Measurements from ENCODE around the gene RMND1. TPM values are rescaled to one million over a fixed set of nuclear protein-coding genes. Genes with fewer than 3 reads are reported as not detected.

The RMND1 gene
- total RNA-seq, 2 donors from 2014 or later, result 17.1 to 22.9 TPM

- no peak overlapping the region for H3K4me3 ChIP-seq
- H3K9me3 ChIP-seq, result no peaks in the 10 kb centered on the region
- no peak for TF ChIP-seq POLR2AphosphoS5 (IDR thresholded peaks at IDR 0.05)
- no peak for TF ChIP-seq CTCF (IDR thresholded peaks at IDR 0.05)
- no peak for TF ChIP-seq POLR2A (IDR thresholded peaks at IDR 0.05)
- DNase-seq (ENCODE audit: low spot score), result no peak
- 39% methylated on average over 5 of the region's 5 CpGs for WGBS
- H3K27me3 ChIP-seq (replicated peaks; ENCODE audit: insufficient read depth), result no peaks in the 10 kb centered on the region
- H3K36me3 ChIP-seq, result no peaks in the 10 kb centered on the region
- intact Hi-C loops (cut with DNase I), result loop anchor here (10.0 kb wide), 1 partner anchor 319 kb away; no protein-coding TSS in a partner anchor
- H3K27ac ChIP-seq, result no peak overlapping the region
- H3K4me1 ChIP-seq (replicated peaks), result no peaks in the 10 kb centered on the region
Measured at GRCh38 chr6:151445482-151445881, 6.4 kb downstream of the RMND1 start.

GRCh38 chr6:151443911-151444621 is 7.9 kb downstream of the RMND1 start:
- DNase-seq (ENCODE audit: low spot score), result no peak
- 74% methylated on average over 4 of the region's 4 CpGs for WGBS
- Histone ChIP-seq H3K27me3 (replicated peaks; ENCODE audit: insufficient read depth) (no peaks in the 10 kb centered on the region), H3K27ac (no peak overlapping the region), H3K4me1 (replicated peaks) (no peaks in the 10 kb centered on the region), H3K9me3 (no peaks in the 10 kb centered on the region), H3K36me3 (no peaks in the 10 kb centered on the region), H3K4me3 (no peak overlapping the region)
- TF ChIP-seq POLR2A (IDR thresholded peaks at IDR 0.05) (no peak), POLR2AphosphoS5 (IDR thresholded peaks at IDR 0.05) (no peak), CTCF (IDR thresholded peaks at IDR 0.05) (no peak)
- intact Hi-C loops (cut with DNase I), result loop anchor here (5.0 to 10.0 kb wide), 3 partner anchors 321 to 828 kb away; no protein-coding TSS in a partner anchor

DNA sequence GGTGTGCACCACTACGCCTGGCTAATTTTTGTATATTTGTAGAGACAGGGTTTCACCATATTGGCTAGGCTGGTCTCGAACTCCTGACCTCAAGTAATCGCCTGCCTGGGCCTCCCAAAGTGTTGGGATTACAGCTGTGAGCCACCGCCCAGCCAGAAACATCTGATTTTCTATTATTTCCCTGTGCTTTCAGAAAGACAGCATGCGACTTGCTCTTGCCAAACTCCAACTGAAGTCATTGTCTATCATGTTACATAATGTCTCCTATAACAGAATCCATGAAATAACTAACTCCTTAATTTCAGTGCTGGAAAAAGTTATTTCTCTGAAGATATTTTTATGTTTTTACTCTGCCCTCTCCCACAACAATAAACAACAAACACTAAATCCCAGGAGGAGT is 8.5 kb downstream of the RMND1 start:
- Histone ChIP-seq H3K9me3 (no peaks in the 10 kb centered on the region), H3K4me1 (replicated peaks) (no peaks in the 10 kb centered on the region), H3K27me3 (replicated peaks; ENCODE audit: insufficient read depth) (no peaks in the 10 kb centered on the region), H3K36me3 (no peaks in the 10 kb centered on the region), H3K27ac (no peak overlapping the region), H3K4me3 (no peak overlapping the region)
- WGBS, result 87% methylated on average over 5 of the region's 5 CpGs
- TF ChIP-seq POLR2AphosphoS5 (IDR thresholded peaks at IDR 0.05) (no peak), POLR2A (IDR thresholded peaks at IDR 0.05) (no peak), CTCF (IDR thresholded peaks at IDR 0.05) (no peak)
- DNase-seq (ENCODE audit: low spot score), result no peak
- intact Hi-C loops (cut with DNase I), result loop anchor here (5.0 to 10.0 kb wide), 3 partner anchors 321 to 829 kb away; no protein-coding TSS in a partner anchor

GRCh38 chr6:151442371-151442770 is 9.6 kb downstream of the RMND1 start:
- H3K4me3 ChIP-seq, result no peak overlapping the region
- H3K9me3 ChIP-seq, result no peaks in the 10 kb centered on the region
- no peaks in the 10 kb centered on the region for H3K27me3 ChIP-seq (replicated peaks; ENCODE audit: insufficient read depth)
- intact Hi-C loops (cut with DNase I), result loop anchor here (5.0 to 10.0 kb wide), 3 partner anchors 322 to 830 kb away; no protein-coding TSS in a partner anchor
- no peaks in the 10 kb centered on the region for H3K4me1 ChIP-seq (replicated peaks)
- no peaks in the 10 kb centered on the region for H3K36me3 ChIP-seq
- 81% methylated on average over 9 of the region's 9 CpGs for WGBS
- H3K27ac ChIP-seq, result no peak overlapping the region
- no peak for DNase-seq (ENCODE audit: low spot score)
- TF ChIP-seq CTCF (IDR thresholded peaks at IDR 0.05) (no peak), POLR2A (IDR thresholded peaks at IDR 0.05) (no peak), POLR2AphosphoS5 (IDR thresholded peaks at IDR 0.05) (no peak)

Measured in prostate gland (tissue), 2 donors.